K562 (cell line): Measurements from ENCODE around the gene ICA1. TPM values are rescaled to one million over a fixed set of nuclear protein-coding genes. Genes with fewer than 3 reads are reported as not detected.

Experiments
- ATAC-seq: fragments of 200-7000 bp; cut with Tn5 transposase; 3 replicates; pipeline ENCODE4 v1.9.1; 2020; ENCODE audit warnings: moderate library complexity
- BruUV-seq: library from RNA; stranded (reverse); fragments of 400-500 nt; replicated peaks from 2 replicates; lab custom pipeline; 2021; lab: Mats Ljungman, UMichigan
- CTCF ChIA-PET: fragments of 300-600 bp; formaldehyde crosslinking; extraction: SDS; loops from one replicate; lab custom pipeline; 2021; ENCODE audit warnings: low intra/inter-chr PET ratio; lab: Yijun Ruan, JAX
- POLR2A ChIA-PET: fragments of 300-600, 350-650 bp; sonication (Branson Sonifier 250); formaldehyde crosslinking; extraction: SDS; loops from one replicate; lab custom pipeline; 2021; ENCODE audit warnings: antibody characterized with exemption, inconsistent platforms; lab: Yijun Ruan, JAX
- DNase-seq, 4 experiments: peaks; one replicate each; pipeline versions ENCODE4 v3.0.0 to v3.0.0-alpha.2; 2011 to 2018; ENCODE audit warnings: low spot score in 3 of 4, mixed read lengths in 3 of 4; ENCODE audit errors: extremely low read depth in 1 of 4
- FAIRE-seq: peaks from 2 replicates; lab custom pipeline; 2011; peaks lifted over from hg19 to GRCh38; lab: Jason Lieb, UNC
- H2AFZ ChIP-seq: 2 replicates; pipeline ENCODE4 v1.6.0; 2011; ENCODE audit warnings: low read depth, low read length, control low read depth, inconsistent platforms
- H3K27ac ChIP-seq: fragments of 200-600 bp; 3 replicates; pipeline ENCODE4 v1.8.0; 2011; ENCODE audit warnings: low read depth, mild to moderate bottlenecking, control low read depth, inconsistent platforms, low read length, moderate library complexity, mixed read lengths; ENCODE audit errors: extremely low read depth
- H3K27me3 ChIP-seq, 2 experiments: fragments of 300-600 bp in 1 of 2; 2 replicates in 1 of 2; 3 replicates in 1 of 2; pipeline versions ENCODE4 v1.6.0 to v1.8.0; 2011; ENCODE audit warnings: inconsistent platforms in 2 of 2, low read length in 2 of 2, mild to moderate bottlenecking in 1 of 2, mixed read lengths in 1 of 2, moderate library complexity in 1 of 2; ENCODE audit not compliant: control insufficient read depth in 2 of 2, insufficient read depth in 2 of 2
- H3K36me3 ChIP-seq: fragments of 300-600 bp; 3 replicates; pipeline ENCODE4 v1.8.0; 2011; ENCODE audit warnings: mild to moderate bottlenecking, low read length, inconsistent platforms; ENCODE audit not compliant: control insufficient read depth, insufficient read depth
- H3K4me1 ChIP-seq, 2 experiments: fragments of 200-600 bp in 1 of 2; replicated peaks in 1 of 2; 2 replicates in 1 of 2; 3 replicates in 1 of 2; pipeline versions ENCODE4 v1.5.1 to v1.8.0; 2011; ENCODE audit warnings: inconsistent platforms in 2 of 2, low read length in 2 of 2, mild to moderate bottlenecking in 1 of 2, mixed read lengths in 1 of 2, moderate library complexity in 1 of 2; ENCODE audit not compliant: control insufficient read depth in 2 of 2, insufficient read depth in 2 of 2
- H3K4me2 ChIP-seq: 2 replicates; pipeline ENCODE4 v1.6.1; 2011; ENCODE audit warnings: low read length, control low read depth, inconsistent platforms, mixed read lengths; ENCODE audit not compliant: insufficient read depth
- H3K4me3 ChIP-seq: fragments of 200-600 bp; sonication (generic), shearing (Covaris generic); 2 replicates; pipeline ENCODE4 v1.5.1; 2016; ENCODE audit warnings: control low read depth, inconsistent platforms
- H3K79me2 ChIP-seq: fragments of 200-600 bp; 3 replicates; pipeline ENCODE4 v1.8.0; 2011; ENCODE audit warnings: low read length, inconsistent platforms; ENCODE audit not compliant: control insufficient read depth, insufficient read depth
- H3K9ac ChIP-seq, 2 experiments: 2 replicates each; pipeline versions ENCODE4 v1.6.0 to v1.6.1; 2011; ENCODE audit warnings: low read depth in 2 of 2, low read length in 2 of 2, control low read depth in 1 of 2, inconsistent platforms in 1 of 2, mild to moderate bottlenecking in 1 of 2, mixed read lengths in 1 of 2; ENCODE audit not compliant: insufficient read depth in 1 of 2
- H3K9me1 ChIP-seq: one replicate; pipeline ENCODE4 v1.6.0; 2011; ENCODE audit warnings: inconsistent platforms, mild to moderate bottlenecking, low read length, moderate library complexity; ENCODE audit not compliant: control insufficient read depth, insufficient read depth
- H3K9me3 ChIP-seq: replicated peaks from 2 replicates; pipeline ENCODE4 v1.5.1; 2011; ENCODE audit warnings: low read depth, low read length, inconsistent platforms; ENCODE audit not compliant: control insufficient read depth, insufficient read depth
- H4K20me1 ChIP-seq: replicated peaks from 2 replicates; pipeline ENCODE4 v1.6.1; 2011; ENCODE audit warnings: low read length, inconsistent platforms, mixed read lengths; ENCODE audit not compliant: control insufficient read depth, insufficient read depth
- BHLHE40 ChIP-seq: IDR thresholded peaks from 2 replicates; pipeline ENCODE4 v1.6.1; 2011; ENCODE audit warnings: low read length, improper control_type of control experiment
- CEBPG ChIP-seq, 3 experiments: fragments of 200-800 bp in 1 of 3; sonication (Bioruptor generic) in 1 of 3; sonication (generic) in 1 of 3; formaldehyde crosslinking in 1 of 3; IDR thresholded peaks in 2 of 3; conservative IDR thresholded peaks in 1 of 3; 2 replicates each; pipeline versions ENCODE4 v1.6.1 to v1.8.0; 2016 to 2022; ENCODE audit warnings: missing compliant biosample characterization in 2 of 3, missing genetic modification characterization in 2 of 3, mild to moderate bottlenecking in 1 of 3, missing genetic modification reagents in 1 of 3
- HDAC6 ChIP-seq: IDR thresholded peaks from 2 replicates; pipeline ENCODE4 v1.6.1; 2012; ENCODE audit warnings: low read depth, mild to moderate bottlenecking, control low read depth, inconsistent platforms, low read length, moderate library complexity
- SAP30 ChIP-seq: fragments of 200-600 bp; sonication (generic); IDR thresholded peaks from 2 replicates; pipeline ENCODE4 v1.6.1; 2012; ENCODE audit warnings: borderline replicate concordance, low read depth, mild to moderate bottlenecking, moderate library complexity, low read length, control low read depth, inconsistent platforms; ENCODE audit not compliant: insufficient read depth, poor library complexity, severe bottlenecking
- SMARCB1 ChIP-seq: IDR thresholded peaks from 2 replicates; pipeline ENCODE4 v1.6.1; 2011; ENCODE audit warnings: improper control_type of control experiment, low read depth; ENCODE audit not compliant: insufficient read length
- TSHZ1 ChIP-seq: fragments of 250-450 bp; sonication (Bioruptor Pico); IDR thresholded peaks from 2 replicates; pipeline ENCODE4 v1.4.0; 2020; ENCODE audit warnings: mild to moderate bottlenecking, moderate library complexity
- WGBS: fragments of 100-300 bp; shearing (Covaris generic); methylation state at CpG from one replicate; pipeline ENCODE4 v1.1.6; 2016; ENCODE audit warnings: low coverage, mixed read lengths; ENCODE audit not compliant: insufficient coverage; ENCODE audit errors: missing lambda C conversion rate; 5-methylcytosine and 5-hydroxymethylcytosine counted together
- in situ Hi-C: fragments of 300-500 bp; cut with MboI; formaldehyde crosslinking; loops from 4 replicates; pipeline ENCODE4 v1.15.0; 2018; ENCODE audit warnings: inconsistent platforms, mixed read lengths
- intact Hi-C: fragments of 100-400 bp; cut with micrococcal nuclease; formaldehyde crosslinking; loops from 2 replicates; pipeline ENCODE4 v1.14.2; 2022
- polyA plus RNA-seq, 8 experiments: library from polyadenylated mRNA; depleted of rRNA in 4 of 8; stranded (reverse) in 5 of 8; unstranded in 3 of 8; fragments of >200 nt; fragmentation: Nextera tagmentation in 2 of 8; fragmentation: Illumina TruSeq in 1 of 8; extraction: Ambion mirVana in 2 of 8; extraction: Trizol in 1 of 8; gene quantifications; 2 replicates each; pipeline versions ENCODE4 v1.2.1 to v1.2.3, GENCODE V29; 2011 to 2014; ENCODE audit warnings: inconsistent platforms in 1 of 8, missing spikeins in 1 of 8
- total RNA-seq, 7 experiments: library from RNA; depleted of rRNA in 6 of 7; stranded (reverse); fragments of >200 nt in 6 of 7; fragmentation: Illumina TruSeq in 2 of 7; extraction: Trizol in 2 of 7; gene quantifications; 2 replicates each; pipeline versions ENCODE4 v1.2.1 to v1.2.3, GENCODE V29; 2011 to 2021; ENCODE audit warnings: low replicate concordance in 1 of 7
- TF ChIP-seq, protein P1 (sequence below), 2 experiments: fragments of 450-650 bp; conservative IDR thresholded peaks; 2 replicates each; pipeline ENCODE4 v1.6.1; 2017; ENCODE audit warnings: mild to moderate bottlenecking in 2 of 2, moderate library complexity in 2 of 2

The ICA1 gene
- total and polyA plus RNA-seq, 9 of the 15 experiments (the other 6 are each of a cell fraction or from before 2014, with no cell fraction given): 7.1 to 22.3 (median 16.4) TPM

DNA sequence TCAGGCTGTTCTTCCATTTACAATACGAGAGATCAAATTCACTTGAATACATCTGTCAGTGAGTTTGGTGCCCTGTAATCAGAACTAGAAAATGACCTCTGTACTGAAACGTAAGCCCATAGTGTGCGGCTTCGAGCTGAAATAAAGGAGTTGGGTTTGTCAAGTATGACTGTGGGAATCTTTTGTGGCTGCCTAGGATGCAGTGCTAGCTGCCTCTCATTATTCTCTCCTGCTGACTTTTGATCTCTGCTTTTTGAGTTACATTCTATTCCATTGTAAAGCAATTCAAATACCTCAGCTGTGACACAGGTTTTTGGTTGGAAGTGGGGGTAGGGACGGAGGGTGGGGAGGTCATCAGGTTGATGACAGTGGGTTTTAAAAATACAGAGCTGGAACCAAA is 40.4 kb downstream of the ICA1 start (continued):
- TF ChIP-seq TSHZ1 (CRISPR knock-in tag) (no peak), SMARCB1 (no peak), BHLHE40 (no peak), SAP30 (no peak)
- TF ChIP-seq, protein P1, sequence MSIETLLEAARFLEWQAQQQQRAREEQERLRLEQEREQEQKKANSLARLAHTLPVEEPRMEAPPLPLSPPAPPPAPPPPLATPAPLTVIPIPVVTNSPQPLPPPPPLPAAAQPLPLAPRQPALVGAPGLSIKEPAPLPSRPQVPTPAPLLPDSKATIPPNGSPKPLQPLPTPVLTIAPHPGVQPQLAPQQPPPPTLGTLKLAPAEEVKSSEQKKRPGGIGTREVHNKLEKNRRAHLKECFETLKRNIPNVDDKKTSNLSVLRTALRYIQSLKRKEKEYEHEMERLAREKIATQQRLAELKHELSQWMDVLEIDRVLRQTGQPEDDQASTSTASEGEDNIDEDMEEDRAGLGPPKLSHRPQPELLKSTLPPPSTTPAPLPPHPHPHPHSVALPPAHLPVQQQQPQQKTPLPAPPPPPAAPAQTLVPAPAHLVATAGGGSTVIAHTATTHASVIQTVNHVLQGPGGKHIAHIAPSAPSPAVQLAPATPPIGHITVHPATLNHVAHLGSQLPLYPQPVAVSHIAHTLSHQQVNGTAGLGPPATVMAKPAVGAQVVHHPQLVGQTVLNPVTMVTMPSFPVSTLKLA (conservative IDR thresholded peaks at IDR 0.05): no peak

- intact Hi-C loops: no loop called here
- FAIRE-seq: no peak
- no peaks in the 10 kb centered on the region for H3K9me1 ChIP-seq
- DNase-seq: no peak
- H3K9me3 ChIP-seq: no peaks in the 10 kb centered on the region
- in situ Hi-C loops: no loop called here
- no peaks in the 10 kb centered on the region; the same call in 2 of the 3 replicates for H3K36me3 ChIP-seq
- POLR2A ChIA-PET: no interaction called here
- no peaks in the 10 kb centered on the region for H3K4me1 ChIP-seq
- BruUV-seq: no TSS peak
- no peak overlapping the region for H2AFZ ChIP-seq
- H3K27me3 ChIP-seq: no peaks in the 10 kb centered on the region
- CTCF ChIA-PET: no interaction called here
- no peak for TF ChIP-seq HDAC6
- no peak for TF ChIP-seq CEBPG (CRISPR knock-in tag; IDR thresholded peaks at IDR 0.05)
- peak in 1 of 2 experiments; percentile 39; a peak in 1 of 4 replicates for TF ChIP-seq CEBPG (tag; conservative IDR thresholded peaks at IDR 0.05 in 1 of 2, IDR thresholded peaks at IDR 0.05 in 1 of 2)
- no peak overlapping the region for H3K4me2 ChIP-seq
- WGBS: 77% methylated on average over 5 of the region's 5 CpGs
- no peaks in the 10 kb centered on the region for H4K20me1 ChIP-seq
- H3K4me3 ChIP-seq: no peak overlapping the region
- H3K27ac ChIP-seq: no peak overlapping the region
- ATAC-seq: no peak
- no peak overlapping the region for H3K9ac ChIP-seq
- H3K79me2 ChIP-seq: no peaks in the 10 kb centered on the region
These were observed 40.9 kb downstream of the ICA1 start for GRCh38 chr7:8221101-8221495.
